ENCODE results near the gene SPG11.
"Not testable (repeated sequence)": the region's sequence is repeated elsewhere in the genome, so short reads cannot be mapped to it uniquely, and the experiment has no call there.

SPG11 gene

DNA sequence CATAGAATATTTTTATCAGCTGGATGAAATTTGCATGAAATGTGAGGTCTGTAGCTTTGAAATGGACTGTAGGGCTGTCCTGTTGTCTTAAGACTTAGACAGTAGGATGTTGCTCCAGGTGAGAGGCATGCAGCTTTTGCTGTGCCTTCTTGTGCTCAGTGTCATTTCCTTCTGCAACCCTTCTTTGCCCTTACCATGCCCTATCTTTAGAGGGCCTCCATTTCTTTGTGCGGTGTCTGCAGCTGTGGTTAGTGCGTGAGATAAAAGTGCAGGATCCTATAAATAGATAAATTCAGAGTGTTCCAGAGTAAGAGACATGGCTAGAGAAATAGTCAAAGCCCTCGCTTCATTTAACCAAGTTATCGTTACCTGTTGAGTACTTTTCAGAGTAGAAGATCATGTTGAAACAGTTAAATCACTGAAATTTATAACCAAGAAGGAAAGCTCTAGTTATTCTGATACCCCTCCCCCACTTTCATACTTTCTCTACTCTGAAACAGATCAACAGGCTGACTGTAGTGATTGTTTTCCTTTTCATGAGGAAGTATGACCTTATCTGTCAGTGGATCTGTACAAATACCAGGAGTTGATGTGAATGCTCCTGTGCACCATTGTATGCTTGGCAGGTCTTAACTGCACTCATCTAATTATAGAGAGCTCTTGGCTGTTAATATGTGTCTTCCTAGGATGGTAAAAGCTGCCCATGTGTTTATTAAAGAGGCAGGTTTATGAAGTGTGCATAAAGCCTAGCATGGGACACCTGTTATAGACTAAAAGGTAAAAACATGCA is 108.3 kb downstream of the SPG11 start:
- no peak for ATAC-seq

DNA sequence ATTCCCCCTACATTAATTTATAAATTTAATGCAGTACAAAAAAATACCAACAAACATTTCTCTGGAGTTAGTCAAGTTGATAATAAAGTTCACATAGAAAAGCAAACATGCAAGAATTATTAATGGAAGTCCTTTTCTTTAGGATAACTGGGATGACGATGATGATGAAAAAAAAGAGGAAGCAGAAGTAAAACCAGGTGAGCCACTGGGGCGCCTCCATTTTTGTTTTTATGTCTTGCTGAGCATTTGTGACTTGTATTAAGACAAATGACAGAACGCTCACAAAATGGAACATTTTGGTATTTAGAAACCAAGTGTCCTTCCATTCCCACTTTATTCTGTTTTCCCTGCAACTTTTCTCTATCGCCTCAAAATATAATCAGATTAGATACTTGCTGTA is 112.7 kb downstream of the SPG11 start:
- ATAC-seq, result no peak

DNA sequence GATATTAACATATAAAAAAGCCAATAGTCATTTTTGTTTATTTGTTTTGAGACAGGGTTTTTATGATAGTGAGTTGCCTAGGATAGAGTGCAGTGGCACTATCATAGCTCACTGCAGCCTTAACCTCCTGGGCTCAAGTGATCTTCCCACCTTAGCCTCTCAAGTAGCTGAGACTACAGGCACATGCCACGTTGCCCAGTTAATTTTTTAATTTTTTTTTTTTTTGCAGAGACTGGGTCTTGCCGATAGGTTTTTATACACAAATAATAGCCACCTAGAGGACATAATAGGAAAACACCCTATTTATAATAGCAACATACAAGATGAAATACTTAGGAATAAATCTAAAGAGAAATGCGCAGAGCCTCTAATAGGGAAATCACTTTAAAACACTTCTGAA is 113.2 kb downstream of the SPG11 start:
- ATAC-seq, result no peak

DNA sequence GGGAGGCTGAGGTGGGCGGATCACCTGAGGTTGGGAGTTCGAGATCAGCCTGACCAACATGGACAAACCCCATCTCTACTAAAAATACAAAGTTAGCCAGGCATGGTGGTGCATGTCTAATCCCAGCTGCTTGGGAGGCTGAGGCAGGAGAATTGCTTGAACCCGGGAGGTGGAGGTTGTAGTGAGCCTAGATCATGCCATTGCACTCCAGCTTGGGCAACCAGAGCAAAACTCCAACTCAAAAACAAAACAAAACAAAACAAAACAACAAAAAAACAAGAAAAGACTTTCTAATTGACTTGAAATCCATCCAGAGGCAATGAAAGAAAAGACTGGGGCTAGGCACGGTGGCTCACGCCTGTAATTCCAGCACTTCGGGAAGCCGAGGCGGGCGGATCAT is 114.3 kb downstream of the SPG11 start:
- ATAC-seq, result not testable (repeated sequence)

DNA sequence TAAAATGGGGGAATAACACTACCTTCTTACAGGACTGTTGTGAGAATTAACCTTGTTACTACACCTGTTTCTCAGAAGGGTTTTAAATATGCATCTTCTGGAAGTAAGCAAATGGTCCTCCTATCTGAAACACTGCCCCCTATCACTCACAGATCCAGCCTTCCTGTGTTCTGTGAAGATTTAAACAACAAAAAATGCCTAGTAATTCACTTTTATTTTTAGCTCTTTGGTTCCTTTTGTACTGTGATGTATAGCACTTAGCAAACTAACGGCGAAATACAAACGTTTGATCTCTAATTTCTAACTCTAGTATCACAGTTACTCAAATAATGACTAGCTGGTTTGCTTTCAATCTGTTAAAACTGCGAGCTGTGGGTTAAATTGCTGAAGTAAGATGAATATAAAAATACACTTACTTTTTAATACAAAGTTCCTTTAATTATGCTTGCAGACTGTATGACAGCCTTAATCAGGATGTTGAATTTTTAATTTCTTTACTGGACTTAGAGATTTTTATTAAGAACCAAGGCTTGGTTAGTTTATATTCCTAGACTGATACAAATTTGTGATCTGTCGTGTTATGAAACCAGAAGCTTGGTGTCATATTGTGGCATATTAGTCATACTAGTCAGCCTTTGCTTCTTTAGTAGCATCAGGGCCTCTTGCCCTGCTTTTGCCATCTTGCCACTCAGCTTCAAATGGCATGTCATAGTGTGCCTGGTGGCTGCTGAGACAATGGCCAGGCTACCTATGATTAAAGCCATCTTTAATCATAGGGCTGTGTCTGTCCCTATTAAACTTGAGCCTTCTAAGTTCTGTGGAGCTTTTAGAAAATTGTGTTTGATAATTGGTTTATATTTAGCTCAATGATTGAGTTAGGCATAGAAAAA is 117.3 kb downstream of the SPG11 start:
- peak; percentile 94 to 95 for ATAC-seq

DNA sequence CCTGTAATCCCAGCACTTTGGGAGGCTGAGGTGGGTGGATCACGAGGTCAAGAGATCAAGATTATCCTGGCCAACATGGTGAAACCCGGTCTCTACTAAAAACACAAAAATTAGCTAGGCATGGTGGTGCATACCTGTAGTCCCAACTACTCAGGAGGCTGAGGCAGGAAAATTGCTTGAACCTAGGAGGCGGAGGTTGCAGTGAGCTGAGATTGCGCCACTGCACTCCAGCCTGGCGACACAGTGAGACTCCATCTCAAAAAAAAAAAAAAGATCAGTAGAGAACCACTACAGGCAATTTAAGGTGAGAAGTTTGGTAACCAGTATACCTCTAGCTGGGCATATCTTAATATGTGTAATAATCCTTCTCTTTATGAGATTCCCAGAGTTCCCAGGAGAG is 118.7 kb downstream of the SPG11 start:
- not testable (repeated sequence) for ATAC-seq

DNA sequence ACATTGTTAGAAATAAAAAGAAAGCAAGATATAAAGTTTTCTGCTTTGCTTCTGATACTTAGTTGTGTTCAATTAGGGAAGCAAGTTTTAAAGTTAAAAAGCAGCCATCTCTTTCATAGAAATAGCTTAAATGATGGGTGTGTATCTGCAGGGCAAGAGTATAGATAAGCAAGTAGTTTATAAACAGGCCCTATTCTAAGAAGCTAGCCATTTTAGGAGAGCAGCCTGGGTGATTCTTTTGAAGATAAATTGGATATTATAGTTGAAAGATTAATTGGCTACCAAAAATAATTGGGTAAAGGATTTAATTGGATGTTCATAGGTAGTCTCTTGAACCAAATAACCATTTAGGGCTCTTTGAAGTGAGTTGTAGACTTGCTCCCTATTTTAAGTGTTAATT is 120.9 kb downstream of the SPG11 start:
- no peak for ATAC-seq

DNA sequence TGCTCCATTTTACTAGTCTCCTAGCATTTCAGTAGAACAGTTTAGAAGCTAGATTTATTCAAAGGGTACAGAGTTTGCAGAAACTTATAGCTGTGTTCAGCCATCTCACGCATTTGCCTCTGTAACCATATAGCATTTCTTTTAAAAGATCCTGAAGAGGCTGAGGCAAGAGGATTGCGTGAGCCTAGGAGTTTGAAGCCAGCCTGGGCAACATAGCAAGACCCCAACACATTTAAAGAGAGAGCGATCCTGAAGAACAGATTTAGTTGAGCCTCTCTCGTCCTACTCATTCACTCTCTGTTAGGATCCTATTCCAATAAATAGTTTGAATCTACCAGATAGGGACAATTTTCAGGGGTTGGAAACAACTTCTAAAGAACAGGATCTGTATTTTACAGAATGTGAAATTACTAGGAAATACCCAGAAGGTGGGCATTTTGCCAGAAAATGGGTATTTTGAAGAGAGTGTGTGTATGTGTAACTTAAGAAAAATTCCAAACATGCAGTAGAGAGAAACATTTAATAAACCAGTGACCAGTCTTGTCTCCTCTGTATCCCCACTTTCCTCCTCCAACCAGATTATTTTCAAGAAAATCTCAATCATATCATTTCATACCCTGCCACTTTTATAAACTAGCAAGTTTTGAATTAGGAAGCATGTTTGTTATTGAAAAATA is 122.0 kb downstream of the SPG11 start:
- no peak for ATAC-seq

DNA sequence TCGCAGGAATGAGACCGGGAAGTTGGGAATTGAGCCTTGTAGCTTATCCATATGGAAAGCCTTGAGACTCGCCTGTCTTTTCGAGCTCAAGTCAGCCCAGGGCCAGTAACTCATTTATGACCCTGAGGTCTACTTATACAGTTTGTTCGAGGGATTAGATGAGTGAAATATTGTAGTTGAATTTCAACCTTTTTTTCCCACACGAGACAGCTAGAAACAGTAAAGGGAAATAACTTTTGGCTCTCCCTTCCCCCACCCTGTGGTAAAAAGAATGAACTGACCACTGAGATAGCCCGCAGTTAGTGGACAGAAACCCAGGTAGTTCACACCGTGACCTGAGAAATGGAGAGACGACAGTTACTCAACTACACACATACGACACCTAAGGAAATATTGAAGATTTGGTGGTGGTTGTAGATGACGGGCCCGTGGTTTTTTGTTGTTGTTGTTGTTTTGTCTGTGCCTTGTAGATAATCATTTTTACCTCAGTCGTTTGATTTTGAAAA is 125.7 kb downstream of the SPG11 start:
- no peak for ATAC-seq

DNA sequence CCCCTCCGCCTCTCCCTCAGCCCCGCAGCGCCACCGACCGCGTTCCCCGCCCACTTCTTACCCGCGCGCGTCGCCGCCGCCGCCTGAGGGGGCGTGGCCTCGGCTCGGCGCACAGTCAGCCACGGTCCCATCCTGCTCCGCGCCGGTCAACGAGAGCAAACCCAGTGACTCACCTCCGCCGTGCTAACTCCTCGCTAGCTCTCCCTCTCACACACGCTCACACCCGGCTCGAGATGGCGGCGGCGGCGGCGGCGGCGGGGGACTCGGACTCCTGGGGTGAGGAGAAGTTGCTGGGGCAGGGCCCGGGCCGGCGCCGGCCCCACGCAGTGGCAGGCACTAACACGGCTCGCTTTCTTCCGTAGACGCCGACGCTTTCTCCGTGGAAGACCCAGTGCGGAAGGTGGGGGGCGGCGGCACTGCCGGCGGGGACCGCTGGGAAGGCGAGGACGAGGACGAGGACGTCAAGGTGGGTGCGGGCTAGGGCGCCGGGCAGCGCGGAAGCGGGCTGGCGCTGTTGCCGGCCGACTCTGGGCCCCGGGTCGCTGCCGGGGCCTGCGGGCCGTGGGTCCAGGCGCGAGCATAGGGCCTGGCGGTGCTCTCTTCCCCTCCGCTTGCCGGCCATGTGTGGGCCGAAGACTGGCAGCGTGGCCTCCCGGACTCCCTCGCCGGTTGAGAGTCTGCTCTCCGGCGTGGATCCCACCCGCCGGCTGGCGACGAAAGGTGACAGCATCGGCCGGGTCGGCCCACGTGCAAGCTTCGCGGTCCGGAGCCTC is 126.3 kb downstream of the SPG11 start, which contains the start of gene EIF3J:
Gene EIF3J, plus strand, starts transcription at position 186 of the 773 bp plus-strand sequence. Its CDS starts 48 bp downstream, at position 234.
- ATAC-seq, result peak; percentile 95 to 97

DNA sequence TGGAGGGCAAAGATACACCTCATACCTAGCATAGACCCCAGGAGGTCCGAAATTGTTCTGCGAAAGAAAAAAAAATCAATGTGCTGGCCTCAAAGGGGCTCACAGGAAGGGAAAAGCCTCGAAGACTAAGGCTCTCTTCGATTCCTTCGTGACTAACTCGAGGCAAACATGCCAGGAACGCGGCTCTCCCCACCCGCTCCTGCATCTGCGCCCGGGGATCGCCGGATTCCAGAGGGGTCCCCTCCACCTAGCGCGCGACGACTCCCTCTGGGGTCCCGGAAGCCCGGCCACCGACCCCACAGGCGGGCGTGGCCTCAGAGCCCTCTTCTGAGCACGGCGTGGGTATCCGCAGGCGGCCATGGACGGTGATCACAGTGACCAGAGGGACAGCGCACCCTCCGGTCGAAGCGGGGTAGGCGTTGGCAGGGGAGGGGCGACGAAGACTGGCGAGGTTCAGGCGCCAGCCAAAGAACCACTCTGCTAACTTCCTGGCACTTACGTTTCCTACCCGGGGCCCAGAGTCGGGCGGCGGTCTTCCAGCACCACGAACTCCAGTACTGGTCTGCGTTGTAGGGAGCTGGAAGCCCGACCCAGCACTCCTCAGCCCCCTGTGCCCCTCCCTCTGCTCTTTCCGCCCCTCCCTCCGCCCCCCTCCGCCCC is 127.0 kb downstream of the SPG11 start:
- peak; percentile 55 to 56 for ATAC-seq

DNA sequence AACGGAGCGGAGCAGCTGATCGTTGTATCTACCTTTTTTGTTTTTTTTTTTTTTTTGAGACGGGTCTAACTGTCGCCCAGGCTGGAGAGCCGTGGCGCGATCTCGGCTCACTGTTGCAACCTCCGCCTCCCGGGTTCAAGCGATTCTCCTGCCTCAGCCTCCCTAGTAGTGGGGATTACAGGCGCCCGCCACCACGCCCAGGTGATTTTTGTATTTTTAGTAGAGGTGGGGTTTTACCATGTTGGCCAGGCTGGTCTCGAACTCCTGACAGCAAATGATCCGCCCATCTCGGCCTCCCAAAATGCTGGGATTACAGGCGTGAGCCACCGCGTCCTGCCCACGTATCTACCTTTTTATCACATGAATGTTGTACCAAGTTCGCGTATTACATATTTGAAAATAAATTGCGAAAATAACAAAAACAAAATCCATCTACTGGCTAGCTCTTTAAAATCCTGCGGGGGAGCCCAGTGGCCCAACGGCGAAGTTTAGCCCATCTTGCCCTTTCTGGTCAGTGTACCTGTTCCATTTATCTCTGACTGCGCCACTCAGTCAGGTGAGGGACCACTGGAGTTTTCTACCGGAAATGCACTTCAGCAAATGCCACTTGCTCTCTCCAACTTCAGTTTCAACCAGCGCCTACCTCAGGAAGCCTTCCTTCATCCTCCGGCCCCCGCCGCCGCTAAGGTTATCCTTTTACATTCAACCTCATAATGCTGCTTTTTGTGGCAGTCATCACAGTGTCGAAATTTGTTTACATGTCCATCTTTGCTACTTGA is 127.8 kb downstream of the SPG11 start:
- ATAC-seq, result no peak

DNA sequence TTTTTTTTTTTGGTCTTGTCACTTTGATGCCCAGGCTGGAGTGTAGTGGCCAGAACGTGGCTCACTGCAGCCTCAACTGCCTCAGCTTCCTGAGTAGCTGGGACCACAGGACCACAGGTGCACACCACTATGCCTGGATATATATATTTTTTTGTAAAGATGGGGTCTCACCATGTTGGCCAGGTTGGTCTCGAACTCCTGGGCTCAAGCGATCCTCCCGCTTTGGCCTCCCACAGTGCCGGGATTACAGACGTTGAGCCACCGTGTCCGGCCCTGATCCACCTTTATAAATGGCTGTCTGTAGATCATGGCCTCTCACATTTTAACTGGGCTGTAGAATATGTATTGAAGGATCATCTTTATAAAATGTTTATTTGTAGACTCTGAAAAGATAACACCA is 128.4 kb downstream of the SPG11 start:
- no peak for ATAC-seq

DNA sequence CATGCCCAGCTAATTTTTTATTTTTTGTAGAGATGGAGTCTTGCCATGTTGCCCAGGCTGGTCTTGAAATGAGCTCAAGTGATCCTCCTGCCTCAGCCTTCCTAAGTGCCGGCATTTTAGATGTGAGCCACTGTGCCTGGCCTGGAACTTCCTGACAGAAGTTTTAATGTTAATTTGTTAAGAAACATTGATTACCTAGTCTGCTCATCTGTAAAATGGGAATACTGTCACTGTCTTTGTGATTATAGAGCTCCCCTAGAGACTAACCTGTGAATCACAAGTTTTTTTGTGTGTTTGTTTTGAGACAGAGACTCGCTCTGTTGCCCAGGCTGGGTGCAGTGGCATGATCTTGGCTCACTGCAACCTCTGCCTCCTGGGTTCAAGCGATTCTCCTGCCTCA is 130.8 kb downstream of the SPG11 start:
- no peak for ATAC-seq

DNA sequence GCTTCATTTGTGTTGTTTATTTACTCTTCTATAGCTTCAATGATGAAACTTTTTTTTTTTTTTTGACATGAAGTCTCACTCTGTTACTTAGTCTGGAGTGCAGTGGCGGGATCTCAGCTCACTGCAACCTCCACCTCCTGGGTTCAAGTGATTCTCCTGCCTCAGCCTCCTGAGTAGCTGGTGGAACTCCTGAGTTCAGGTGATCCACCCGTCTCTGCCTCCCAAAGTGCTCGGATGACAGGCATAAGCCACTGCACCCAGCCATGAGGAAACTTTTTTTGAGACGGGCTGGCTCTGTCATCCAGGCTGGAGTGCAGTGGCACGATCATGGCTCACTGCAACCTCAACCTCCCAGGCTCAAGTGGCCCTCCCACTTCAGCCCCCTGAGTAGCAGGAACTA is 131.2 kb downstream of the SPG11 start:
- ATAC-seq, result not testable (repeated sequence)

DNA sequence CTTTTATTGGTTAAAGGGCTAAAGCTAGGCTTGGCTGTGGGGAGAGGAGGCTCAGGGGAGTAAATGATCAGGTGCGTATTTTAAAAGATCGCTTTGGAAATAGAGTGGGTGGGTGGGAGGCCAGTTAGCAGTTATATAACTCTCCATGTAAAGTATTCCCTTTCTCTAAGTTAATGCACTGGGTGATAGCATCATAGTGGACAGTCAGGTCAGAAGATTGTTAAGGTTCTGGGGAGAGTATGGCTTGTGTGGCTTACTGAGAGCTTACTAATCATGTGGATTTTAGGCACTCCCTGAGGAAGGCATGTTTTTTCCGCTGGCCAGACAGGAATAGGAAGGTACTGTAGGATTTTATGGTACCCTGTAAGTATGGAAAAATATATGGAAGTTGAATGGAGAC is 132.8 kb downstream of the SPG11 start:
- ATAC-seq, result no peak

DNA sequence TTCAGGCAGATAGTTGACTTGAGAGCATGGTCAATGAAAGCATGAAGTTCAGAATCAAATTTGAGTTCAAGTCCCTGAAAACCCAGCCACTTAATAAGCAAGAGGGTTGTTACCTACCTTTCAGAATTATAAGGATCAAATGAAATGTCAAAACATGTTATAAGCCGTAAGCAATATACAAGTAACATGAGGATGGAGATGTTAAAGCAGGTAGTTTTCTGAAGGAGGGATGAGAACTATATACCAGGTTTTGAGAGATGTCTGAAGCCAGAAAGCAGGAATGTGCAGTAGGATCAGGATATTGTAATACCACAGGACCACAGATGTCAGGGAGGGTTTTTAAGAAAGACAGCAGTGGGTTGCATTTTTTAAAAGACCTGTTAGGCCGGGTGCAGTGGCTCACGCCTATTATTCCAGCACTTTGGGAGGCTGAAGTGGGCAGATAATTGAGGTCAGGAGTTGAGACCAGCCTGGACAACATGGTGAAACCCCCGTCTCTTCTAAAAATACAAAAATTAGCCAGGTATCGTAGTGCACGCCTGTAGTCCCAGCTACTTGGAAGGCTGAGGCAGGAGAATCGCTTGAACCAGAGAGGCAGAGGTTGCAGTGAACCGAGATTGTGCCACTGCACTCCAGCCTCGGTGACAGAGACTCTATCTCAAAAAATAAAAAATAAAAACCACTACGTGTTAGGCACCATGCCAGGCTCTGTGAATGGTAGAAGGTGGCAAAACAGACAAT is 133.4 kb downstream of the SPG11 start:
- ATAC-seq, result no peak

DNA sequence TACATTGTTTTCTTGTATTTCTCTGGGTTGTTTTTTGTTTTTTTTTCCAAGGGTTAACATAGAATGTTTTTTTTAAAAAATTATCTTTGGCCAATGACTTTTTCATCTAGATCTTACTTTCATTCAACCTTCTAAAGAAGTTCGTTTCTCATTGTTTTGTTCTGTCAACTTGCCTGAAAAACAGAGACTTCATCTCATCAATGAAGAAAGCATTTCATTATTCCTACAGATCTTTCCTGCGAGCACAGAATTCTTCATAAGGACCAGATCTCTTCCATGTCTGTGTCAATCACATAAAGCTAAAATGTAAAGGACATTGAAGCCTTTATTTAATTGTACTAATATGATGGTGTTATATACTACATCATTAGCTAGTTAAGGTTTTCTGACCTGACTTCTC is 136.2 kb downstream of the SPG11 start:
- no peak for ATAC-seq

DNA sequence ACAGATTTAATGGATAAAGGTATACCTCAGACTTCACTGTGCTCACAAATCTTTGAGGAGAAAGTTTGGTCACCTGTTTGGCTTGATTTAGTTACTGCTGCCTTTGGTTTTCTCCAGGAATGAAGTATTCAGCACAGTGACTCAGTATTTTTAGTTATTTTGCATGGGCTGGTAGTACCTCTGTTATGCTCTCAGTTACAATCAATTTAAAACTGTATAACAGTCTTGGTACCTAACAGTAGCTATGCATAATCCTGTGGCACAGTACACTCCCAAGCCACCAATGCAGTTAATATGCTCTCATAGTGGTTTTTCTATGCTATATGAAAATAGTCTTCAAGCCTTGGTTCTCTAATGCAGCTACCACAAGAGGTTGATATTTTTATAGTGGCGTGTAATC is 138.4 kb downstream of the SPG11 start:
- no peak for ATAC-seq

DNA sequence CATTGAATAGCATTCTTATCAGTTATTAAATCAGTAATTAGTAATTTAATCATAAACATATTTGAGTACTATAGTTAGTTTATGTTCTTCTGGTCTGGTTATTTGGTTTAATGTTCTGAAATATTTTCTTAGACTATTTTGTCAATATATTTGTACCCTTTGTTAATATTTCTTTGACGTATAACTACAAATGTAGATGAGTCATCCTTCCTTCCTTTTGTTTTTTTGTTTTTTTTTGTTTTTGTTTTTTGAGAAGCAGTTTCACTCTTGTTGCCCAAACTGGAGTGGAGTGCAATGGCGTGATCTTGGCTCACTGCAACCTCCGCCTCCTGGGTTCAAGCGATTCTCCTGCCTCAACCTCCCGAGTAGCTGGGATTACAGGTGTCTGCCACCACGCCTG is 143.9 kb downstream of the SPG11 start:
- ATAC-seq, result no peak
